GM19351 (cell line): Measurements from ENCODE around the gene HTR6.
"Not testable (repeated sequence)": the region's sequence is repeated elsewhere in the genome, so short reads cannot be mapped to it uniquely, and the experiment has no call there.

Experiments
- ATAC-seq: cut with Tn5 transposase; IDR thresholded peaks from one replicate; pipeline ENCODE4 v1.9.1; 2021; ENCODE audit warnings: mild to moderate bottlenecking, moderate library complexity; ENCODE audit not compliant: unreplicated experiment

The HTR6 gene

DNA sequence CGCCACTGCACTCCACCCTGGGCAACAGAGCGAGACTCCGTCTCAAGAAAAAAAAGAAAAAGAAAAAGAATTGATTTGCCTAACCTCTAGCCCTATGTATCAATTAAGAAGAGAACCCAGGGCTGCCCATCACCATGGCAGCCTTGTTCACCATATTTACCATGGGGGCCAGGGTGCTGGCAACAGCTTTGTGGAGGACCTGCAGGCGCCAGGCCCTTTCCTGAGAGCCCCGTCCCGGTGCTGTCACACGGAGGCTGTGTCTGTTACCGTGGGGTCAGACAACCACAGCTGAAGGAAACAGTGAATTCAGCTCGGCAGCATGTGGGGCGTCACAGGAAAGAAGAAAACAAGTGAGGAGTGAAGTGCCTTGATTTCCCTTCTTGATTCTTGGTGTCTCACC lies 27.1 kb upstream of the HTR6 start:
- no peak for ATAC-seq

GRCh38 chr1:19639228-19639627 lies 25.4 kb upstream of the HTR6 start:
- ATAC-seq = not testable (repeated sequence)

DNA sequence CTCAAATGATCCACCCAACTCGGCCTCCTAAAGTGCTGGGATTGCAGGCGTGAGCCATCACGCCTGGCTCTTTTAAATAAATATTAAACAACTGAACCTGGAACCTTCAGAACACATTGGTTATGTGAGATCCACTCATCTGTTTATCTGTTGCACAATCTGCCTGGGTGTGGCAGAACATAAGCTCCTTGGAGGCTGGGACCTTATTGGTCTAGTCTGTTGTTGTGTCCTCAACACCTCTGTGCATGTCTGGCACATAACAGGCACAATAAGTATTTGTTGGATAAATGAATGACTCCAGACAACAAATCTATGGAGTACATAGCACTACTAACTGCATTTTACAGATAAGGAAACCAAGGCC lies 24.7 kb upstream of the HTR6 start:
- no peak for ATAC-seq

DNA sequence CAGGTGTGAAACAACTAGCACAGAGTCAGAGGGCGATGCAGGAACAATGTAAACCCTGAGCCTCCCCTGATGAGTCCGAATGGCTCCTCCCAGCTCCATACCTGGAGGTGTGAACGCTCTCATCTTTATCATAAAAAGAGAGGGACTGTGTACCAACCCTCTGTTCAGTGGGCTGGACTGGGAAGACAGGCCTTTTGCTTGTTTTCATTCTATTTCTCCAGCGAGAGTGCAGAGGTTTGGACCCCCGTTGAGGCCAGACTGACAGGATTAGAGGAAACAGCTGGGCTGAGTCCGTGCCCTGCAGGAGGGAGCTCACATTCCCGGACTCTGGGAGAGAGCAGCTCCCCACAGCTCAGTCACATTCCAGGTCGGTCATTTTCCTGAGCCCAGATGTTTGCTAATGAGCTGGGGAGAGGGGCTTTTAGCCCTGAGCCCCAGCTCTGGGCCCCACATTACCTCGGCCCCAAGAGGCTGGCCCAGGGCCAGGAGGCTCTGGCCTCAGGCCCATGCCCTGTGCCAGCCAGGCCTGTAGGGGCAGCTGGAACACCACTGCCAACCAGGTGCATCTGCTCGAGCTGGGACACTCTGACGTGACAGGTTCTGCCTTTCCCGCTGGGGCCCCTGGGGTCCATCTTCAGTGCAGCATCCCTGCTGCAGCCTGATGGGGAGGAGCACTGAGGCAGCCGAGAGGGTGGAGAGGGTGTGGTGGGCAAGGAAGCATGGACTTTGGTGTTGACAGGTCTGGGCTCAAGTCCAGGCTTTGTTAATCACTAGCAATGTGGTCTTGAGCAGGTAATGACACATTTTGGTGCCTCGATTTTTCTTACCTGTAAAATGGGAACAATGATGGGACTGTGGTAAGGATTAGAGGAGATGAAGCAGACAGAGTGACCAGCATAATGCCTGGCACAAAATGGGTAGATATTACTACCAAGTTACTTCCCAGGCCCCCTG lies 24.0 kb upstream of the HTR6 start:
- ATAC-seq = no peak

DNA sequence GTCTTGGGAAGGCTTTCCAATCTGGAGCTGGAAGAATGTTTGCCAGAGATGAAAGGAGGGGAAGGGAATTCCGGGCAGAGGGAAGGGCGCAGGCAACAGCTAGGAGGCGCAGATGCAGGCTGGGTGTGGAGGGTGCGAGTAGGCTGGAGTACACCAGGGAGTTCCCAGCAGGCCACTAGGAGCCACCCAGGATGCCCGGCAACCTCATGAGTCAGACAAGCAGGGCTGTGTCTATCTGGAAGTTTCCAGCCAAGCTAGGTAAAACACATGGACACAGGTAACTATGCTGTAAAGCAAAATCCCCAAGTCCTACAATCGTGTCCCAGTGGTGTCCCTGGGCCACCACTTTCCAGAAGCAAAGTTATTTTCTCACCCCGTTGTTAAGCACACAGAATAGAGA lies 21.6 kb upstream of the HTR6 start:
- ATAC-seq = no peak

DNA sequence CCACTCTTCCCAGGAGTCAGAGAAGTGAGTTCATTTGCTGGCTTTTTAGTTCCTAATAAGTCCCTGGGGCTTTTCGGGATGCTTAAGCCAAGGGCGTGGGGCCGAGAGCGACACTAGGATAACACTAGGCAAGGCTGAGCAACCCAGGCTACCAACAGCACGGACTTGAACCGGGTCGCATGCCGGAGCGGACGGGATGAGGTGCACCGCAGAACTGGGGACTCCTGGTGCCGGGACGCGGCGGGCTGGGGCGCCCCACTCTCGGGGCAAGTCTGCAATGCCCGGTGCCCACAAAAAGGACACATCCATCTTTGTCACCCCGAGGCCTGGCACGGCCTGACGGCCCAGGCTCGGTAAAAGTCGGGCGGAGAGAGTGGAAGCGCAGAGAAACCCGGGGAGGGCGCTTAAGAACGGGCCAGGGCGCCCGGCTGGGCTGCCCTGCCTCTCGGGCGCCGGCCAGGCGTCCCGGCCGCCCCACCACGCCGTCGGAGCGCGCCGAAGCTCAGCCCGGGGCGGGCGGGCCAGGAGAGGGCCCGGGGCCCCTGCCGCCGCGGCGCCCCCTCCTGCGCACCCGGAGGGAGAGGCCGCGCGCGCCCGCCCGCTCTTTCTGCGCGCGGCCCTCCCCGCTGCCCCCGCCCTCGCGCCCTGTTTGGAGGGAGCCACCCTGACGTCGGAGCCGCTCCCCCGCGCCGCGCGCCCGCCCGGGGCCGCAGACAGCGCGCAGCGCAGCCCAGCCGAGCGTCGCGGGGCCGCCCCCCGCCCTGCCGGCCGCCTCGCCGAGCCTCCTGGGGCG lies 20.9 kb upstream of the HTR6 start, which contains the start of gene NBL1:
NBL1 (plus strand) TSS at position 710 of the 793 bp plus-strand sequence. CDS start 10,720 bp downstream, outside the sequence.
- peak; percentile 50 for ATAC-seq

- ATAC-seq = peak; percentile 22
These were observed 20.3 kb upstream of the HTR6 start for GRCh38 chr1:19644395-19644680.

GRCh38 chr1:19644681-19645410 lies 19.8 kb upstream of the HTR6 start:
- ATAC-seq = peak; percentile 35

- ATAC-seq = no peak
These were observed 19.0 kb upstream of the HTR6 start for GRCh38 chr1:19645411-19646251.

GRCh38 chr1:19646377-19647319 lies 18.0 kb upstream of the HTR6 start:
- no peak for ATAC-seq

DNA sequence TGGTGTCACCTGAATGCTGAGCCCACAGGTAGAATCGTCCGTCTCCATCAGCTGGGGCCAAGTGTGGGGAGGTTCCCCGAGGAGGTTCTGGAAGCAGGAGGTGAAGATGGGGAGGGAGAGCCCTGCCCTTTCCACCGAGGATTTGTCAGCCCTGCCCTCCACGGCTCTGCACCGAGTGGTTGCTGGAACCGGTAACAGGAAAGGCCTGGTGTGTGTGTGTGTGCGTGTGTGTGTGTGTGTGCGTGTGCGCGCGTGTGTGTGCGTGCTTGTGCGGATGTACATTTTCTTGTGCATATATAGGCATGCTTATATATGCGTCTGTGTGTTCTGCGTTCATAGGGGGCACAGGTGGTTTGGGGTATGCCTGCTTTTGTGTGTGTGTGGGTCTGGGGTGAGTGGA lies 17.0 kb upstream of the HTR6 start:
- no peak for ATAC-seq

DNA sequence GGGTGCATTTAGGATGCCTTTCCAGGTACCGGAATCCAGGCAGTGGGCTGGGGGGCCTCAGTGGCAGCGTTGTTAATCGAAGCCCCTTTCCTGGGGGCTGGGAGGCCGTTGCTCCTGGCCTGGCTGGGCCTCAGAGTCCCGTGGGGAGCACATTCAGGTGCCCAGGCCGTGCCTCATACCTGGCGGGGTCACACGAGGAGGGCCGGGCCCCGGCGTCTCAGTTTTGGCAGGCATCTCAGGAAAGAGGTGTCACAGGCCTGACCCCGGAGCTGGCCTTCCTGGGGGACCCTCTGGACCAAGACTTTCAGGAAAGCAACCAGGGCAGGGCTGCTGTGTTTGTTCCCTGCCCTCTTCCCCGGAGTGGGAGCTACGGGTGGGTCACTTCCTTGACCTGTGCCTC lies 16.4 kb upstream of the HTR6 start:
- ATAC-seq = no peak

DNA sequence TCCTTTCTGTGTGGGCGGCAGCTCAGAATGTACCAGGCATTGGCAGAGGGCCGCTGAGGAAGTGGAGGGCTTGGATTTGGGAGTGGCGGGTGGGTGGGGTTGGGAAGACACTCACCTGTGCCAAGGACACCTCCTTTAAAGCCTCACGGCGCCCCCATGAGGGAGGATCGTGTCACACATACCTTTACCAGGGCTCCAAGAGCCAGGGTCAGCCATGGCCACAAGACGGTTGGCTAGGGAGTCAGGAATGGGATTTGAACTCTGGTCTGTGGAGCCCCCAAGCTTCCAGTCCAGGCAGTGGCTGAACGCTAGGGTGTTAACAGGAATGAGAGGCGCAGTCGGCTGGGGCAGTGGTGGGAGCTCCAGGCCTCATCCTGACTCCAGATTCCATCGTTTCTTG lies 16.0 kb upstream of the HTR6 start:
- no peak for ATAC-seq

- ATAC-seq = no peak
These were observed 14.1 kb upstream of the HTR6 start for GRCh38 chr1:19650416-19651140.

DNA sequence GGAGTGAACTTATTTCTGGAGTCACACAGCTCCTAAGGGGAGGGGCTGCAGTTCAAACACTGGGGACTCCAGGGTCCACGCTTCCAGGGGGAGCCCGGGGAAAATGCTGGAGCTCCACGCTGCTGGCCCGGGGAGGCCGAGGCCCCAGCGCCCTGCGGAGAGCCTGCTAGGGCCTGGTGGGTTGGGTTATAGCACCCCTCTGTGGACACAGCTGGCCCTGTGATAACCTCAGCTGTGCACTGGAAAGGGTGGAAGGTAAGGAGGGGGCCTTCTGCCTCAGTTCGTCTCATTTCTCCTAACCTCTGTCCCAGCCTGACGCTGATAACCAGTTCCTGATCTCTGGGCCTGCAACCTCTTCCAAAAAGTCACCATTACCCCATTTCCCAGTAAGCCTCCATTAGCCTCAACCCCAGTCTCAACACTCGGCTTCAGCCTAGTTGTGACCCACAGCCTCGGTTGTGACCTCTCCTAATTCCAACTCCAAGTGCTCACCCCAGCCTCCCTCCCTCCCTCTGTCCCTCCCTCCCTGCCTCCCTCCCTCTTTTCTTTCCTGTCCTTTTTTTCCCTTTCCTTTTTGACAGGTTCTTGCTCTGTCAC lies 13.4 kb upstream of the HTR6 start:
- ATAC-seq = no peak

DNA sequence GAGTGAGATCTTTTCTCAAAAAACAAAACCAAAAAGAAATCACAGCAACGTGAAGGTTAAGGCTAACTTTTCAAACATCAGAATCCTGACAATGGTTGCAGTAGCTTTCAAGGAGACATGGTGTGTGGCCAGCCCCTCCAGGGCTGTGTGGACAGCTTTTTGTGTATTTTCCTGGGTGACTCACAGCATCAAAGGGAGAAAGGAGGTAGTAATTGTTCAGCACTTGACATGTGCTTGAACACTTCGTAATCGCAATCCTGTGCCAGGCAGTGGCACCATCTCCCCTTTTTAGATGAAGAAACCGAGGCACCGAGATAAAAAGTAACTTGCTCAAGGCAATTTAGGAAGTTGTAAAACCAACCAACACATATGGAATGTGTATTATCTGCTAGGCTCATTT lies 10.3 kb upstream of the HTR6 start:
- ATAC-seq = no peak

- ATAC-seq = no peak
These were observed 9.6 kb upstream of the HTR6 start for GRCh38 chr1:19654886-19655717.

DNA sequence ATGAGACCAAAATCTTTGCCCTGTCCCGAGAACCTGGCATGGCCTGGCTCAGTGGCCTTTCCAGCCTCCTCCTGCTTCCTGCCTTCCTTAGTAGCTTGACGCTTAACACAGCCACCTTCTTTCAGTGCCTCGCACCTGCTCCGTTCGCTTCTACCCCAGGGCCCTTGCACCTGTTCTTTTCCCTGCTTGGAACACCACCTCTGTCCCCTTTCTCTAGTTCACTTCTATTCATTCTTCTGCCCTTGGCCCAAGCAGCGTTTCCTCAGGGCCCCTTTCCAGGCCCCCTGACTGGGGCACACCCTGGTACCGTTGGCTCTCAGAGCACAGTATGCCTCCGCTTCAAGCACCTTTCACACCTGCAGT lies 9.0 kb upstream of the HTR6 start:
- ATAC-seq = no peak
